ENCODE measurements around the gene KCNMA1.

The KCNMA1 gene

GRCh38 chr10:76864922-76865321, 772.7 kb downstream of the KCNMA1 start:
- DNase-seq (ENCODE audit: low read depth in 2 of 2), result no peak

- no peak for DNase-seq (ENCODE audit: low read depth in 2 of 2)
Observed at GRCh38 chr10:76858721-76859120, 778.9 kb downstream of the KCNMA1 start.

- DNase-seq (ENCODE audit: low read depth in 2 of 2), result no peak
Observed at GRCh38 chr10:76840802-76841201, 796.8 kb downstream of the KCNMA1 start.

- DNase-seq (ENCODE audit: low read depth in 2 of 2), result no peak
Observed at GRCh38 chr10:76839276-76839675, 798.3 kb downstream of the KCNMA1 start.

- no peak for DNase-seq (ENCODE audit: low read depth in 2 of 2)
Observed at GRCh38 chr10:76830218-76830617, 807.4 kb downstream of the KCNMA1 start.

- DNase-seq (ENCODE audit: low read depth in 2 of 2), result no peak
Observed at GRCh38 chr10:76829724-76830123, 807.9 kb downstream of the KCNMA1 start.
